B cell (primary cell): ENCODE results near the gene OVCA2. TPM values are rescaled to one million over a fixed set of nuclear protein-coding genes. Genes with fewer than 3 reads are reported as not detected.

ENCODE experiments used
- ATAC-seq: fragments of 200-7000 bp; cut with Tn5 transposase; one replicate; pipeline ENCODE4 v1.10.0; 2021; ENCODE audit warnings: low read depth, mild to moderate bottlenecking, moderate number of reproducible peaks, moderate library complexity
- CTCF ChIA-PET: fragments of 350-600 bp; sonication (Branson Sonifier 250); formaldehyde crosslinking; loops from one replicate; lab custom pipeline; 2021; ENCODE audit warnings: antibody characterized with exemption, inconsistent platforms; lab: Charles Lee
- POLR2A ChIA-PET: fragments of 350-600 bp; sonication (Branson Sonifier 250); formaldehyde crosslinking; loops from one replicate; lab custom pipeline; 2021; ENCODE audit warnings: antibody characterized with exemption; lab: Charles Lee
- DNase-seq: peaks from one replicate; pipeline ENCODE4 v3.0.0; 2013
- H2AFZ ChIP-seq: 2 replicates; pipeline ENCODE4 v1.6.1; 2012; ENCODE audit warnings: mild to moderate bottlenecking, low read depth, low read length; ENCODE audit not compliant: insufficient read depth, poor library complexity, severe bottlenecking
- H3K27ac ChIP-seq, 2 donors: 1 replicate in 1 of 2; 2 replicates in 1 of 2; pipeline ENCODE4 v1.5.1; 2012 to 2013; ENCODE audit warnings: low read length in 2 of 2, mild to moderate bottlenecking in 2 of 2, moderate library complexity in 1 of 2
- H3K27me3 ChIP-seq, 4 experiments: fragments of 200-600 bp in 1 of 4; sonication (generic) in 1 of 4; replicated peaks in 1 of 4; 1 replicate in 2 of 4; 2 replicates in 2 of 4; pipeline versions ENCODE4 v1.6.1 to v1.7.0; 2013 to 2016; ENCODE audit warnings: low read length in 3 of 4, mild to moderate bottlenecking in 2 of 4, mixed read lengths in 1 of 4, moderate library complexity in 1 of 4; ENCODE audit not compliant: insufficient read depth in 4 of 4, control insufficient read depth in 3 of 4; ENCODE audit errors: control extremely low read depth in 1 of 4
- H3K36me3 ChIP-seq, 2 experiments: replicated peaks in 1 of 2; 1 replicate in 1 of 2; 2 replicates in 1 of 2; pipeline versions ENCODE4 v1.6.1 to v1.7.1; 2013; ENCODE audit warnings: low read length in 1 of 2; ENCODE audit not compliant: insufficient read depth in 2 of 2, control insufficient read depth in 1 of 2; ENCODE audit errors: control extremely low read depth in 1 of 2, extremely low read depth in 1 of 2
- H3K4me1 ChIP-seq, 2 donors: fragments of 200-600 bp in 1 of 2; sonication (generic) in 1 of 2; 1 replicate in 1 of 2; 2 replicates in 1 of 2; pipeline versions ENCODE4 v1.5.1 to v1.6.1; 2013 to 2017; ENCODE audit warnings: low read length in 2 of 2; ENCODE audit not compliant: control insufficient read depth in 2 of 2, insufficient read depth in 2 of 2
- H3K4me2 ChIP-seq: replicated peaks from 2 replicates; pipeline ENCODE3; 2012; ENCODE audit warnings: mild to moderate bottlenecking, low read depth, low read length; ENCODE audit not compliant: poor library complexity, severe bottlenecking
- H3K4me3 ChIP-seq, 5 experiments: fragments of 200-600 bp in 1 of 5; sonication (generic) in 1 of 5; 1 replicate in 3 of 5; 2 replicates in 2 of 5; pipeline versions ENCODE4 v1.5.1 to v1.7.0; 2011 to 2016; ENCODE audit warnings: low read length in 4 of 5, mild to moderate bottlenecking in 4 of 5, low read depth in 2 of 5, control low read depth in 1 of 5, moderate library complexity in 1 of 5; ENCODE audit not compliant: insufficient read depth in 1 of 5; ENCODE audit errors: control extremely low read depth in 1 of 5, extremely low read depth in 1 of 5
- H3K79me2 ChIP-seq: fragments of 200-600 bp; sonication (generic); one replicate; pipeline ENCODE4 v1.6.0; 2016; ENCODE audit warnings: low read length; ENCODE audit not compliant: control insufficient read depth, insufficient read depth
- H3K9ac ChIP-seq: fragments of 200-600 bp; sonication (generic); 2 replicates; pipeline ENCODE4 v1.6.1; 2017; ENCODE audit warnings: mild to moderate bottlenecking, low read length, moderate library complexity
- H3K9me3 ChIP-seq, 3 donors: one replicate each; pipeline versions ENCODE4 v1.6.1 to v1.7.1; 2013; ENCODE audit warnings: low read length in 2 of 3; ENCODE audit not compliant: control insufficient read depth in 2 of 3, insufficient read depth in 1 of 3; ENCODE audit errors: control extremely low read depth in 1 of 3
- H4K20me1 ChIP-seq: 2 replicates; pipeline ENCODE4 v1.6.0; 2012; ENCODE audit warnings: mild to moderate bottlenecking, low read length; ENCODE audit not compliant: insufficient read depth, control insufficient read depth, poor library complexity, severe bottlenecking
- H3K27ac Mint-ChIP-seq: one replicate; pipeline ENCODE4 v1.8.0; 2021; ENCODE audit warnings: mixed read lengths
- H3K27me3 Mint-ChIP-seq: one replicate; pipeline ENCODE4 v1.8.0; 2021; ENCODE audit warnings: mixed read lengths
- H3K4me1 Mint-ChIP-seq: one replicate; pipeline ENCODE4 v1.8.0; 2021; ENCODE audit warnings: mixed read lengths
- H3K4me3 Mint-ChIP-seq: one replicate; pipeline ENCODE4 v1.8.0; 2021; ENCODE audit warnings: mixed read lengths
- H3K9me3 Mint-ChIP-seq: one replicate; pipeline ENCODE4 v1.8.0; 2022; ENCODE audit warnings: mixed read lengths; ENCODE audit not compliant: insufficient read depth
- CTCF ChIP-seq: fragments of 200-600 bp; IDR thresholded peaks from one replicate; pipeline ENCODE4 v1.8.0; 2022; ENCODE audit warnings: antibody characterized with exemption, mild to moderate bottlenecking
- EZH2 ChIP-seq: IDR thresholded peaks from 2 replicates; pipeline ENCODE4 v1.6.1; 2012; ENCODE audit warnings: borderline replicate concordance, low read depth, mild to moderate bottlenecking, moderate library complexity, low read length; ENCODE audit not compliant: insufficient read depth, poor library complexity, severe bottlenecking
- WGBS: methylation state at CpG from one replicate; pipeline ENCODE4 v1.1.5; 2013; ENCODE audit warnings: missing lambda C conversion rate; ENCODE audit not compliant: insufficient coverage; 5-methylcytosine and 5-hydroxymethylcytosine counted together
- intact Hi-C: fragments of 100-400 bp; cut with micrococcal nuclease; formaldehyde crosslinking; loops from one replicate; pipeline ENCODE4 v1.10.0; 2022
- polyA plus RNA-seq: library from polyadenylated mRNA; depleted of rRNA; stranded (reverse); fragments of >200 nt; gene quantifications from 2 replicates; pipeline ENCODE4 v1.2.3, GENCODE V29; 2012
- total RNA-seq, 2 donors: library from RNA; stranded (reverse); fragments of 120-200 nt in 1 of 2; gene quantifications; 1 replicate in 1 of 2; 2 replicates in 1 of 2; pipeline versions ENCODE4 v1.2.3 to v1.2.4, GENCODE V29; 2013 to 2022

The OVCA2 gene
- total and polyA plus RNA-seq, 2 donors (not counting 1 experiment from before 2014, with no cell fraction given) = 23.2 to 43.9 TPM

DNA sequence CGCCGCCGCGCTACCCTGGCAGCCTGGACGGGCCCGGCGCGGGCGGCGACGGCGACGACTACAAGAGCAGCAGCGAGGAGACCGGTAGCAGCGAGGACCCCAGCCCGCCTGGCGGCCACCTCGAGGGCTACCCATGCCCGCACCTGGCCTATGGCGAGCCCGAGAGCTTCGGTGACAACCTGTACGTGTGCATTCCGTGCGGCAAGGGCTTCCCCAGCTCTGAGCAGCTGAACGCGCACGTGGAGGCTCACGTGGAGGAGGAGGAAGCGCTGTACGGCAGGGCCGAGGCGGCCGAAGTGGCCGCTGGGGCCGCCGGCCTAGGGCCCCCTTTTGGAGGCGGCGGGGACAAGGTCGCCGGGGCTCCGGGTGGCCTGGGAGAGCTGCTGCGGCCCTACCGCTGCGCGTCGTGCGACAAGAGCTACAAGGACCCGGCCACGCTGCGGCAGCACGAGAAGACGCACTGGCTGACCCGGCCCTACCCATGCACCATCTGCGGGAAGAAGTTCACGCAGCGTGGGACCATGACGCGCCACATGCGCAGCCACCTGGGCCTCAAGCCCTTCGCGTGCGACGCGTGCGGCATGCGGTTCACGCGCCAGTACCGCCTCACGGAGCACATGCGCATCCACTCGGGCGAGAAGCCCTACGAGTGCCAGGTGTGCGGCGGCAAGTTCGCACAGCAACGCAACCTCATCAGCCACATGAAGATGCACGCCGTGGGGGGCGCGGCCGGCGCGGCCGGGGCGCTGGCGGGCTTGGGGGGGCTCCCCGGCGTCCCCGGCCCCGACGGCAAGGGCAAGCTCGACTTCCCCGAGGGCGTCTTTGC, 16.2 kb downstream of the OVCA2 start:
- H4K20me1 ChIP-seq = peaks cover 30% of the 10 kb centered on the region
- POLR2A ChIA-PET = interaction anchor here (0.6 to 1.3 kb wide), 4 partner anchors 31 to 187 kb away, joined by 3 to 4 read pairs (median 4); no protein-coding TSS in a partner anchor
- peaks cover 52 to 57% of the 10 kb centered on the region in 2 donors for H3K4me1 ChIP-seq
- 36% methylated on average over 98 of the region's 98 CpGs for WGBS
- H3K9me3 ChIP-seq = peaks cover 0 to 11% (median 0%) of the 10 kb centered on the region in 3 donors
- peaks cover 0 to 4% of the 10 kb centered on the region in 2 experiments for H3K36me3 ChIP-seq
- H3K4me2 ChIP-seq = peak overlapping the region; percentile 95
- H3K4me3 ChIP-seq = peak overlapping the region in 1 of 5 experiments; percentile 47
- peak overlapping the region; percentile 73 for H3K27ac Mint-ChIP-seq
- TF ChIP-seq EZH2 = peak; percentile 61
- TF ChIP-seq CTCF = no peak
- H2AFZ ChIP-seq = peak overlapping the region; percentile 5
- peaks cover 39% of the 10 kb centered on the region for H3K4me1 Mint-ChIP-seq
- H3K9me3 Mint-ChIP-seq = no peaks in the 10 kb centered on the region
- H3K27me3 Mint-ChIP-seq = no peaks in the 10 kb centered on the region
- intact Hi-C loops = loop anchor here (1.0 to 10.0 kb wide), 3 partner anchors 29 to 224 kb away; no protein-coding TSS in a partner anchor
- H3K27me3 ChIP-seq = peaks cover 0 to 45% (median 8%) of the 10 kb centered on the region in 4 experiments
- H3K79me2 ChIP-seq = no peaks in the 10 kb centered on the region
- CTCF ChIA-PET = interaction anchor here (0.5 to 8.1 kb wide), 32 partner anchors 9 to 687 kb away, joined by 3 to 330 read pairs (median 4); partner anchors contain the start of gene RTN4RL1
- ATAC-seq (no peak), DNase-seq (peak; percentile 79)
- H3K27ac ChIP-seq = no peak overlapping the region
- no peak overlapping the region for H3K9ac ChIP-seq
- H3K4me3 Mint-ChIP-seq = peak overlapping the region; percentile 63
